Panc1 (cell line): ENCODE data around the gene CLCN4. TPM values are rescaled to one million over a fixed set of nuclear protein-coding genes. Genes with fewer than 3 reads are reported as not detected.

Experiments used
- ATAC-seq: fragments of 200-7000 bp; cut with Tn5 transposase; 2 replicates; pipeline ENCODE4 v1.9.1; 2020; ENCODE audit warnings: mild to moderate bottlenecking, moderate library complexity
- BruUV-seq: library from RNA; stranded (reverse); fragments of 400-500 nt; replicated peaks from 2 replicates; lab custom pipeline; 2021; lab: Mats Ljungman, UMichigan
- CTCF ChIA-PET: fragments of 300-600 bp; sonication (Branson Sonifier 250); formaldehyde crosslinking; loops from one replicate; lab custom pipeline; 2022; ENCODE audit warnings: antibody characterized with exemption; lab: Charles Lee
- POLR2A ChIA-PET: fragments of 300-600 bp; sonication (Branson Sonifier 250); formaldehyde crosslinking; loops from one replicate; lab custom pipeline; 2022; ENCODE audit warnings: antibody characterized with exemption; lab: Charles Lee
- DNase-seq: peaks from one replicate; pipeline ENCODE4 v3.0.0-alpha.2; 2010; ENCODE audit warnings: low read depth, low spot score
- H3K27ac ChIP-seq: 2 replicates; pipeline ENCODE4 v1.5.1; 2011; ENCODE audit warnings: mild to moderate bottlenecking, low read length, inconsistent platforms
- H3K27me3 ChIP-seq: fragments of 200-500 bp; sonication (Bioruptor generic); 2 replicates; pipeline ENCODE4 v1.6.0; 2014; ENCODE audit warnings: low read length, inconsistent platforms; ENCODE audit not compliant: control insufficient read depth, insufficient read depth
- H3K36me3 ChIP-seq: fragments of 200-500 bp; sonication (Bioruptor generic); 2 replicates; pipeline ENCODE4 v1.5.1; 2014; ENCODE audit warnings: inconsistent platforms, mild to moderate bottlenecking, low read length, moderate library complexity; ENCODE audit not compliant: control insufficient read depth, insufficient read depth
- H3K4me1 ChIP-seq: 2 replicates; pipeline ENCODE4 v1.5.1; 2011; ENCODE audit warnings: inconsistent platforms, mild to moderate bottlenecking, low read length, moderate library complexity; ENCODE audit not compliant: control insufficient read depth, insufficient read depth
- H3K4me3 ChIP-seq, 2 experiments: 2 replicates each; pipeline ENCODE4 v1.5.1; 2011 to 2012; ENCODE audit warnings: low read depth in 2 of 2, low read length in 2 of 2, mild to moderate bottlenecking in 2 of 2, inconsistent platforms in 1 of 2, moderate library complexity in 1 of 2
- H3K9me3 ChIP-seq: fragments of 200-500 bp; sonication (Bioruptor generic); 2 replicates; pipeline ENCODE4 v1.5.1; 2014; ENCODE audit warnings: low read depth, mild to moderate bottlenecking, inconsistent platforms, low read length, moderate library complexity; ENCODE audit not compliant: control insufficient read depth, insufficient read depth
- POLR2AphosphoS5 ChIP-seq: IDR thresholded peaks from 2 replicates; pipeline ENCODE4 v1.6.1; 2012; ENCODE audit warnings: mild to moderate bottlenecking, low read depth, low read length, moderate library complexity
- SIN3A ChIP-seq: IDR thresholded peaks from 2 replicates; pipeline ENCODE4 v1.6.1; 2012; ENCODE audit warnings: low read depth, mild to moderate bottlenecking, low read length, moderate library complexity, borderline replicate concordance; ENCODE audit not compliant: insufficient read depth
- TCF7L2 ChIP-seq: IDR thresholded peaks from 2 replicates; pipeline ENCODE4 v1.6.1; 2011; ENCODE audit warnings: mild to moderate bottlenecking, low read depth, low read length, inconsistent platforms
- in situ Hi-C: cut with HindIII; loops from 2 replicates; pipeline ENCODE4 v1.10.0; 2016; ENCODE audit warnings: low sequenced_read_pairs, low pct_unique_long_range_greater_than_20kb
- intact Hi-C: fragments of 100-400 bp; cut with micrococcal nuclease; formaldehyde crosslinking; loops from one replicate; pipeline ENCODE4 v1.10.0; 2022; ENCODE audit not compliant: unreplicated experiment
- total RNA-seq: library from RNA; stranded (reverse); gene quantifications from one replicate; pipeline ENCODE4 v1.2.1, GENCODE V29; 2021; ENCODE audit not compliant: unreplicated experiment
- TF ChIP-seq, protein P1 (sequence below): fragments of 450-650 bp; IDR thresholded peaks from 2 replicates; pipeline ENCODE4 v1.5.1; 2017; ENCODE audit warnings: mild to moderate bottlenecking
- TF ChIP-seq, protein P2 (sequence below), 2 experiments: IDR thresholded peaks; 2 replicates each; pipeline ENCODE4 v1.6.1; 2011 to 2012; ENCODE audit warnings: low read depth in 2 of 2, control low read depth in 1 of 2, low read length in 1 of 2, mild to moderate bottlenecking in 1 of 2, moderate library complexity in 1 of 2; ENCODE audit not compliant: insufficient read depth in 1 of 2

The CLCN4 gene
- total RNA-seq, 1 experiment from 2014 or later: 2.5 TPM

DNA sequence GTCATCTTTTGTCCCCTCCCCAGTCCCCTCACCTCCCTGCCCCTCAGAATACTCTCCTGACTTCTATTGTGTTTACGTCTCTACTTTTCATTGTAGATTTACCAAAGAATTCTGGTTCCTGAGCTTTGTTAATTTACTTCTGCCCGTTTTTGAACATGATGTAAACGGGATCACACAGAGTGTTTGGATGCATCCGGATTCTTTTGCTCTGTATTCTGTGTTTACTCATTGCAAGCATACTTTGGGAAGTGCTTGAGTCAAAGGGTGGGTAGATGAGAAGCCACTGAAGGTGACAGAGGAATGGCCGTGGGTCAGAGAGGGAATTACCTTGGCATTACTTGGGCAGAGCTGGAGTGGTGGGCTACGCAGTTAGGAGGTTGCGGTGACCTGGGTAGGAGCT is 18.0 kb downstream of the CLCN4 start:
- no peak overlapping the region for H3K27ac ChIP-seq
- H3K36me3 ChIP-seq: no peaks in the 10 kb centered on the region
- no peaks in the 10 kb centered on the region for H3K27me3 ChIP-seq
- CTCF ChIA-PET: no interaction called here
- intact Hi-C loops: no loop called here
- POLR2A ChIA-PET: no interaction called here
- BruUV-seq: no TSS peak
- no peak overlapping the region for H3K4me3 ChIP-seq
- in situ Hi-C loops: no loop called here
- ATAC-seq (no peak), DNase-seq (no peak)
- H3K4me1 ChIP-seq: no peaks in the 10 kb centered on the region
- no peaks in the 10 kb centered on the region for H3K9me3 ChIP-seq
- TF ChIP-seq, protein P1, sequence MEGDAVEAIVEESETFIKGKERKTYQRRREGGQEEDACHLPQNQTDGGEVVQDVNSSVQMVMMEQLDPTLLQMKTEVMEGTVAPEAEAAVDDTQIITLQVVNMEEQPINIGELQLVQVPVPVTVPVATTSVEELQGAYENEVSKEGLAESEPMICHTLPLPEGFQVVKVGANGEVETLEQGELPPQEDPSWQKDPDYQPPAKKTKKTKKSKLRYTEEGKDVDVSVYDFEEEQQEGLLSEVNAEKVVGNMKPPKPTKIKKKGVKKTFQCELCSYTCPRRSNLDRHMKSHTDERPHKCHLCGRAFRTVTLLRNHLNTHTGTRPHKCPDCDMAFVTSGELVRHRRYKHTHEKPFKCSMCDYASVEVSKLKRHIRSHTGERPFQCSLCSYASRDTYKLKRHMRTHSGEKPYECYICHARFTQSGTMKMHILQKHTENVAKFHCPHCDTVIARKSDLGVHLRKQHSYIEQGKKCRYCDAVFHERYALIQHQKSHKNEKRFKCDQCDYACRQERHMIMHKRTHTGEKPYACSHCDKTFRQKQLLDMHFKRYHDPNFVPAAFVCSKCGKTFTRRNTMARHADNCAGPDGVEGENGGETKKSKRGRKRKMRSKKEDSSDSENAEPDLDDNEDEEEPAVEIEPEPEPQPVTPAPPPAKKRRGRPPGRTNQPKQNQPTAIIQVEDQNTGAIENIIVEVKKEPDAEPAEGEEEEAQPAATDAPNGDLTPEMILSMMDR: no peak
- TF ChIP-seq, protein P2, sequence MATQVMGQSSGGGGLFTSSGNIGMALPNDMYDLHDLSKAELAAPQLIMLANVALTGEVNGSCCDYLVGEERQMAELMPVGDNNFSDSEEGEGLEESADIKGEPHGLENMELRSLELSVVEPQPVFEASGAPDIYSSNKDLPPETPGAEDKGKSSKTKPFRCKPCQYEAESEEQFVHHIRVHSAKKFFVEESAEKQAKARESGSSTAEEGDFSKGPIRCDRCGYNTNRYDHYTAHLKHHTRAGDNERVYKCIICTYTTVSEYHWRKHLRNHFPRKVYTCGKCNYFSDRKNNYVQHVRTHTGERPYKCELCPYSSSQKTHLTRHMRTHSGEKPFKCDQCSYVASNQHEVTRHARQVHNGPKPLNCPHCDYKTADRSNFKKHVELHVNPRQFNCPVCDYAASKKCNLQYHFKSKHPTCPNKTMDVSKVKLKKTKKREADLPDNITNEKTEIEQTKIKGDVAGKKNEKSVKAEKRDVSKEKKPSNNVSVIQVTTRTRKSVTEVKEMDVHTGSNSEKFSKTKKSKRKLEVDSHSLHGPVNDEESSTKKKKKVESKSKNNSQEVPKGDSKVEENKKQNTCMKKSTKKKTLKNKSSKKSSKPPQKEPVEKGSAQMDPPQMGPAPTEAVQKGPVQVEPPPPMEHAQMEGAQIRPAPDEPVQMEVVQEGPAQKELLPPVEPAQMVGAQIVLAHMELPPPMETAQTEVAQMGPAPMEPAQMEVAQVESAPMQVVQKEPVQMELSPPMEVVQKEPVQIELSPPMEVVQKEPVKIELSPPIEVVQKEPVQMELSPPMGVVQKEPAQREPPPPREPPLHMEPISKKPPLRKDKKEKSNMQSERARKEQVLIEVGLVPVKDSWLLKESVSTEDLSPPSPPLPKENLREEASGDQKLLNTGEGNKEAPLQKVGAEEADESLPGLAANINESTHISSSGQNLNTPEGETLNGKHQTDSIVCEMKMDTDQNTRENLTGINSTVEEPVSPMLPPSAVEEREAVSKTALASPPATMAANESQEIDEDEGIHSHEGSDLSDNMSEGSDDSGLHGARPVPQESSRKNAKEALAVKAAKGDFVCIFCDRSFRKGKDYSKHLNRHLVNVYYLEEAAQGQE (IDR thresholded peaks at IDR 0.05; ENCODE audit: insufficient read depth in 1 of 2, low read depth in 2 of 2, low read length in 1 of 2): no peak
- TF ChIP-seq SIN3A (no peak), POLR2AphosphoS5 (no peak), TCF7L2 (no peak)

DNA sequence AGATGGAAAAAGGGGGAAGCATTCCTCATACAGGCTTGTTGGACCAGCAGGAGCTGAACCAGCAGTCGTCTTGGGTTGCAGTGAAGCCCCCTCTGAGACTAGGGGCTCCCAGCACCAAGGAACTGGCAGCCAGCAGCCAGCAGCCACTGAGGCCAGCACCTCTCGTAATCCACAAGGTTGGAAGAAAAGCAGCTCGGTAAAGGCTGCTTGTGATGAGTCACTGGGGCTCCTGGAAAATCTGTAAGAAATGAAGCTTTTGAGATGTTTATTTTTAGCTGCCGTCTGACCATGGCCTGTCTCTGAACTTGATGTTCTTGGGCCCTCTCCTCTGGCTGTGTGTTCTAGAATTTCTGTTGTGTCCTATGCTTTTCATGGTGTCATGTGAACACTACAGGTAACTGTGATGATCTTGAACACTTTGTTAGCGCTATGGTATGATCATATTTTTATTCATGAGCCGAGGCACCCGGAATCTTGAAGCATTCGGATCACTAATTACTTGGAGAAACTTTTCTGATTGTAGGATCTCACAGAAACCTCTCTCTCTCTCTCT is 18.6 kb downstream of the CLCN4 start:
- H3K4me1 ChIP-seq: no peaks in the 10 kb centered on the region
- H3K4me3 ChIP-seq: no peak overlapping the region
- no peak overlapping the region for H3K27ac ChIP-seq
- in situ Hi-C loops (no loop called here), intact Hi-C loops (no loop called here)
- H3K27me3 ChIP-seq: no peaks in the 10 kb centered on the region
- no TSS peak for BruUV-seq
- ATAC-seq (no peak), DNase-seq (no peak)
- no peaks in the 10 kb centered on the region for H3K9me3 ChIP-seq
- CTCF ChIA-PET: no interaction called here
- POLR2A ChIA-PET: no interaction called here
- TF ChIP-seq POLR2AphosphoS5 (no peak), SIN3A (no peak), TCF7L2 (no peak)
- TF ChIP-seq, protein P1: no peak
- TF ChIP-seq, protein P2 (IDR thresholded peaks at IDR 0.05; ENCODE audit: insufficient read depth in 1 of 2, low read depth in 2 of 2, low read length in 1 of 2): no peak
- no peaks in the 10 kb centered on the region for H3K36me3 ChIP-seq
